22Rv1 (cell line): Measurements from ENCODE around the gene PARD3B.

ENCODE experiments used
- H3K27ac ChIP-seq: fragments of 450-650 bp; 2 replicates; pipeline ENCODE4 v1.5.1; 2017
- CTCF ChIP-seq: fragments of 450-650 bp; IDR thresholded peaks from 2 replicates; pipeline ENCODE4 v1.5.1; 2017; ENCODE audit warnings: mild to moderate bottlenecking
- ZFX ChIP-seq: fragments of 450-650 bp; IDR thresholded peaks from 2 replicates; pipeline ENCODE4 v1.6.1; 2017; ENCODE audit warnings: antibody characterized with exemption, borderline replicate concordance

Gene PARD3B

GRCh38 chr2:204718607-204719006 lies 173.3 kb downstream of the PARD3B start:
- no peak for TF ChIP-seq ZFX
- no peak for TF ChIP-seq CTCF
- no peak overlapping the region for H3K27ac ChIP-seq

- H3K27ac ChIP-seq: no peak overlapping the region
- TF ChIP-seq CTCF: no peak
- no peak for TF ChIP-seq ZFX
These were observed 175.6 kb downstream of the PARD3B start for GRCh38 chr2:204720874-204721273.

- H3K27ac ChIP-seq: no peak overlapping the region
- TF ChIP-seq CTCF: no peak
- no peak for TF ChIP-seq ZFX
These were observed 176.9 kb downstream of the PARD3B start for GRCh38 chr2:204722207-204722606.

- H3K27ac ChIP-seq: no peak overlapping the region
- TF ChIP-seq ZFX (no peak), CTCF (no peak)
These were observed 177.4 kb downstream of the PARD3B start for GRCh38 chr2:204722691-204723090.

- TF ChIP-seq CTCF (no peak), ZFX (no peak)
- no peak overlapping the region for H3K27ac ChIP-seq
These were observed 180.6 kb downstream of the PARD3B start for GRCh38 chr2:204725693-204726360.

GRCh38 chr2:204726831-204727230 lies 181.6 kb downstream of the PARD3B start:
- TF ChIP-seq CTCF (no peak), ZFX (no peak)

GRCh38 chr2:204727368-204727767 lies 182.1 kb downstream of the PARD3B start:
- no peak for TF ChIP-seq CTCF
- no peak for TF ChIP-seq ZFX
- H3K27ac ChIP-seq: no peak overlapping the region

More at GRCh38 chr2:204726831-204727230, 181.6 kb downstream of the PARD3B start:
- no peak overlapping the region for H3K27ac ChIP-seq
